GM21576 (cell line): ENCODE results near the gene TMEM54.

ENCODE experiments used
- ATAC-seq: cut with Tn5 transposase; IDR thresholded peaks from one replicate; pipeline ENCODE4 v1.9.1; 2021; ENCODE audit warnings: mild to moderate bottlenecking, moderate library complexity; ENCODE audit not compliant: unreplicated experiment

The TMEM54 gene

DNA sequence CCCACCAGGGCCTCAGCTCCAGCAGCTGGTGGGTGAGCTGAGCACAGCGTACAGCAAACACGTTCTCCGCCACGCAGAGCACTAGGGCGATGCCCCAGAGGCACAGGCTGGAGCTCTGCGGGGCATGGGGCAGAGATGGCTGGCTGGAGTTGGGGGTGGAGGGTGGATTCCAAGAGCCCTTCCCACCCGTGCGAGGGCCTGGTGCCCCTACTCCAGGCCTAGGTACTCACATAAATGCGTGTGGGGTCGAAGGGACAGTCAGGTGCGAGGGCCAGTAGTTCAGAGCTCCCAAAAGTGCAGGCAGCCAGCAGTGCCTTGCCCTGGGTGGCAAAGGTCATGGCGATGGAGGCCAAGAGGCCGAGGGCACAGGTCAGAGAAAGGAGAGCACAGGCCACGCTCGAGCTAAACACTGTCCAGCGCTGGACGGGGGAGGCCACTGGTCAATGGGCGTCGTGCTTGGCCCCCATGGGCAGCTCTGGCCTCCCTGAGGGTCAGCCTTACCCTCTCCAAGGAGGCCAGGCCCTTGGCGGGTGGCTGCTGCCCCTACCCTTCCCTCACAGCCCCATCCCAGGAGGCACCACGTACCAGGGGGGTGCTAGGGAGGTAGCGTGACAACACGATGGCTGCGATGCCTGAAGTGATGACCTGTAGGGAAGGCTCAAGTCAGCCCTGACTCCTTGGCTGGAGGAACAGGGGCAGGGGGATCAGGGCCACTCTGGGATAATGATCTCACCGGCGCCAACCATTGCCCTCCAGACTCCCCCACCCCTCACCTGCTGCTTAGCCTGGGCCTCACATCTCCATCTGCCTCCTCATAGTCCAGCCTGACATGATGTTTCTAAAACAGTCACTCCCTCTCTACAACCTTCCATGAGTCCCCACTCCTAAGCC, 5.6 kb downstream of the TMEM54 start:
- ATAC-seq, result no peak

DNA sequence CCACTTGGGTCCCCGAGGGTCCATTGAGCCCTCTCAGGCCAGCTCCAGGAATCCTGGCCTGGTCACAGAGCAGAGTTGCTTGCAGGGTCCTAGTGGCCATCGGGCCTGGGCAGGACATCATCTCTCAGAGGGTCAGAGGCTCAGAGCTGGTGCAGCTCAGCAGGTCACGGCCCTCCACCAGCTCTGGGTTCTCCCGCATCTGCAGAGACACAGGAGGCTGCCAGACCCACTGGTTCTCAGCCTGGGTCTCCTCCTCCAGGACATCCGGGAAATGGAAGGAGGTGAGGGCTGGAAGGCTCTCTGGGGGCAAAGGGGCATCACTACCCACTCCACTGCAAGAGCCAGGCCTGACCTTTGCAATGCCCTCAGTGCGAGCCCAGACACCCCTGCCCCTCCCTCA, 6.5 kb downstream of the TMEM54 start:
- ATAC-seq, result no peak

DNA sequence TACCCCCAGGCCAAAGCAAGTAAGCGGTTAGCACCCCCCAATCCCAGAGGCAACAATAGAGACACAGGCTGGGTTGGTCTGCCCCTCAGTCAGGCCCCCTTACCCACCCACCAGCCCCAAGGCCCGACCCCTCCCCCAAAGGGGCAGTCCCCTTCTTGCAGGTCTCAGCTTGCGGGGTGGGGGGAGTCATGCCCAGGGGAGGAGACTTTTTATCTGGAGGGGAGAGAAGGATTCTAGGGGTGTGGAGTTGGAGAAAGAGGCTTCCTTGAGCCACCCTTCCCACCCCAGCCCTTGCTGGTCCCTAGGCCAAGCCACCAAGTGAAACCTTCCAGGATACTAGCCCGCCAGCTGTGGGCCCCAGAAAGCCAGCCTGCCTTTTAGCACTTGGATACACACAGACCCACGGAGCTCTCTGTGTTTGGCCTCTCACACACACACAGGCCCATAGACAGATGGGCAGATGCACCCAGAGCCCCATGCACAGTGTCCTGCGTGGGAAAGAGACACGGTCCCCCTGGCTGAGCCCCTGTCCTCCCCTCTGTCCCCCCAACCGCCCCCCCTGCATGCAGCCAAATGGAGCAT, 7.1 kb downstream of the TMEM54 start:
- ATAC-seq, result no peak

DNA sequence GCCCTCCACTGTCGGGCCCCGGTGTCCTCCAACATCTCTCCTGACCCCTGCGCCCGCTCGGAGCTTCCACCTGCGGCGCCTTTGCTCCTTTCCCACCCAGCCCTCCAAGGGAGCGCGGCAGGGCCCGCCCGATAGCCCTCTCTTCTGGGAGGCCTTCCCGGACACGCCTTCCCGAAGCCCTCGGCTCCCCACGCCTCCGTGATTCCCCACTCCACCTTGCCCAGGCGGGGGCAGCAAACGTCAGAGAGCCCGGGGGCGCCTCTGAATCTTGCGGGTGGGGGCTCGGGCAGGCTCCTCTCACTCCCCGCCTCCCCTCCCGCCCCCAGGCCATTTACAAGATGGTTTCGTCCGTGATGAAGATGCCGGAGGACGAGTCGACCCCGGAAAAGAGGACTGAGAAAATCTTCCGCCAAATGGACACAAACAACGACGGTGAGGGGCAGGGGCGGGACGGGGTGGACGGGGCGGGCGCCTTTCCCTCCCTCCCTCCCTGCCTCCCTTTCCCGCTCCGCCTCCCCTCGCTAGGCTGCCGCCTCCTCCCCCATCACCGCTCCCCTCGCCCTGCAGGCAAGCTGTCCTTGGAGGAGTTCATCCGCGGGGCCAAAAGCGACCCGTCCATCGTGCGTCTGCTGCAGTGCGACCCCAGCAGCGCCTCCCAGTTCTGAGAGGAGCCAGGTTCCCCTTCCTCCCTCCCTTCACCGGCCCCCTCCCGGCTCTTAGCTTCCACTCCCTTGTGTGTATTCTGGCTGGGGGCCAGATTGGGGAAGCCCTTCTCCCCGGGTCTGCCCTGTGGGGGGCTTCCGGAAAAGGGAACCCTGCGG, 7.8 kb downstream of the TMEM54 start:
- ATAC-seq, result no peak

DNA sequence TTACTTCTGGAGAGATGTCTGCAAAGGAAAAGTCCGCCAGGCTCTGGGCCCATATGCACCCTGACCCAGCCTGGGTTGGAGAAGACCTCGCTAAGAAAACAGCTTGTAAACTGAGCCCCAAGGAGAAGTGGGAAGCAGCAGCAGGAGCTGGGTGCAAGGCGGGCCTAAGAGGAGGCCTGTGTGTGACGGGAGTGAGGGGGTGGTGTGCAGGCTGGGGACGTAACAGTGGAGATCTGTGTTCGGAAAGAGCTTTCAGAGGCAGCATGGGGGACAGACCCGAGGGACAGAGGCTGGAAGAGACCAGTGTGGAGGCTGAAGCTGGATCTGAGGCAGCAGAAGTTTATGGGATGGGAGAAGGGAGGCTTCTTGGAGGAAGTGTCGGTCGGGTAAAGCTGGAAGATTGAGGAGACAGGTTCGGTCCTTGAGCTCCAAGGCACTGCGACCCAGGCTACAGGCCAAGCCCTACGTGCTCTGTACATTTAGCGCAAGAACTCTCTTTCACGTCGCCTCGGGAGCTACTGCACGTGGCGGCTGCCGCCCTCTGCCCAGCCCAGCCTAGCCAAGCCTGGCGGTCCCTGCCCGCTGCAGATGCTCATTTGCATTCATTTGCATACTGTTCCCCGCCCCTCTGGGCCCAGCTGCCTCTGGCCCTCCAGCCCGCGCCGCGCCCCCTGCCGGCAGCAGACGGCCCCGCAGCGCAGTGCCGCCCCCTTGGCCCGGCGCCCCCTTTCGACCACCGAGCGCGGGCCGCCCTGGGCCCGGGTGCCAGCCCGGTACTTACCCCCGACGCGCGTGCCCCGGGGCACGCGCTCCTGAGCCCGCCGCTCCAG, 8.6 kb downstream of the TMEM54 start:
- no peak for ATAC-seq

DNA sequence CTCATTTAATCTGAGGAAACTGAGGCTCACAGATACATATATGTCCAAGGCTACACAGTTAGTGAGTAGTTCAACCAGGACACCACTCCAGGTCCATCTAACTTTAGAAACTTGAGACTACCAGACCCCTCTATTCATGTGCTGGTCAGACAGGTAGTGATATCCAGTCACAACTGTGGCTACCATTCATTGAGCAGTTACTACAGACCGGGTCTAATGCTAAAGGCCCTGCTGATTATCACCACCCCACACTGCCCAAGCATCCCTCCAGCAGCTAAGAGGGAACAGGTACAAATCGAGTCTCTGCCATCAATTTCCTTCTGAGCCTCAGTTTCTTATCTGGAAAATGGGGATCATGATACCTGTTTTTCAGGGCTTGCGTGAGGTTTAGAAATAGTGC, 9.6 kb downstream of the TMEM54 start:
- ATAC-seq, result no peak

DNA sequence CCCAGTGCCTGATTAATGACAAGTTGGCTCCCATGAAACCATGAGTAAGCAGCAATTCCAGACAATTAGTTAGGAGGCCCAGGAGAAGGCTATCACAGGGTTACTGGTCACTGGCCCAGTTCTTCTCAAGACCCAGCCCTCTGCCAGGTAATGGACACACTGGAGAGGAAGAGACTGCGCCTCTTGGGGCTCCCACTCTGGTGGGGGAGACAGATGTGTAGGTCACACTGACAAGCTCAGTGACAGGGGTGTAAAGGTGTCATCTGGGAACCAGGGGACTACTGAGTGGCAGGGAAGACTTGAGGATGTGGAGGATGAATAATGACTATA, 10.0 kb downstream of the TMEM54 start:
- no peak for ATAC-seq

DNA sequence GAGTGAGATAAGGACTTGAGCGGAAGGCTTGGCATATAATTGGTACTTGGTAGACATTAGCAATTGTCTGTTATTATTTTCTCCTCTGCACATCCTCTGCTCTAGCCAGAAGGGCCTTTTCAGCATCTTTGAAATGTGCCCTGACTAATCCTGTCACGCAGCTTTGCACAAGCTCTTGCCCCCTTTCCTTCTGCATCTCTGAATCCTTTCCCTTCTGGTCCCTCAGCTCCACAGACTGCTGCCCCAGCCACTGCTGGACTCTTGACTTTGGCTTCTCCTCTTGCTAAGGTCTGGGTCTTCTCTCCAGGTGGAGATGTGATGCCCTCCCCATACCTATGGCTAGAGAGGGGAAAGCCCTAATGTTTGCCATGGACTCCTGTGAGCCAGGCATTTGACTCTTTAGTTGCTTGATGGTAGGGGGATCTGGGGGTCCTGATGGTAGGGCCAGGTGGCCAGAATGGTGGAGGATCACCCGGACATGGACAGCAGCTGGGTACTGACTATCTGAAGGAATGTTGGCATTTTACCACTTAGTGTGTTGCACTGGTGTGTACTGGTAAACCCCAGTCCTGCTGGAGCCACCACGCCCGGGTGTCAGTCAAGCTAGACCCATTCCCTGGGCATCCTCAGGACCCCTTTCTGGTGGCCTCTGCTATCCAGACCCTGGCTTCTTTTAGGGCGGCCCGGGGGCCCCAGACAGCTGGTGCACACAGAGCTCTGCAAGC, 10.5 kb downstream of the TMEM54 start:
- no peak for ATAC-seq

DNA sequence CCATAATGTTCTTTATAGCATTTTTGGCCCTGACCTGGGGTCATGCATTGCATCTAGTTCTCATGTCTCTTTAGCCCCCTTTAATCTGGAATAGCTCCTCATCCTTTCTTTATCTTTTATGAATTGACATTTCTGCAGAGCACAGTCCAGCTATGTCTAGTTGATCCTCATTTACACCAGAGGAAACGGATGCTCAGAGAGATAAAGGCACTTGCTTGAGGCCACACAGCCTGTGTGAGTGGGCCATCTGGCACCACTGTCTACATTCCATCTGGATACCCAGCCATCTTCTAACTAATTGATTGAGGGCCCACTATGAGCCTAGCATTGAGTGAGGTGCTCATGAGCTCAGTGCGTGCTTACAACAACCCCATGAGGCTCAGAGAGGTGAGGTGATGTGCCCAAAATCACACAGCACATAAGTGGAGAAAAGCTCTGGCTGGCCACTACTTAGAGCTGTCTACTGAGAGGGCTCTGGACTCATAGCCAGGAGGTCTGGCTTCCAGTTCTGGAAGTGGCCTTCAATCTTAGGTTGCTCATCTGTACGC, 11.4 kb downstream of the TMEM54 start:
- no peak for ATAC-seq

DNA sequence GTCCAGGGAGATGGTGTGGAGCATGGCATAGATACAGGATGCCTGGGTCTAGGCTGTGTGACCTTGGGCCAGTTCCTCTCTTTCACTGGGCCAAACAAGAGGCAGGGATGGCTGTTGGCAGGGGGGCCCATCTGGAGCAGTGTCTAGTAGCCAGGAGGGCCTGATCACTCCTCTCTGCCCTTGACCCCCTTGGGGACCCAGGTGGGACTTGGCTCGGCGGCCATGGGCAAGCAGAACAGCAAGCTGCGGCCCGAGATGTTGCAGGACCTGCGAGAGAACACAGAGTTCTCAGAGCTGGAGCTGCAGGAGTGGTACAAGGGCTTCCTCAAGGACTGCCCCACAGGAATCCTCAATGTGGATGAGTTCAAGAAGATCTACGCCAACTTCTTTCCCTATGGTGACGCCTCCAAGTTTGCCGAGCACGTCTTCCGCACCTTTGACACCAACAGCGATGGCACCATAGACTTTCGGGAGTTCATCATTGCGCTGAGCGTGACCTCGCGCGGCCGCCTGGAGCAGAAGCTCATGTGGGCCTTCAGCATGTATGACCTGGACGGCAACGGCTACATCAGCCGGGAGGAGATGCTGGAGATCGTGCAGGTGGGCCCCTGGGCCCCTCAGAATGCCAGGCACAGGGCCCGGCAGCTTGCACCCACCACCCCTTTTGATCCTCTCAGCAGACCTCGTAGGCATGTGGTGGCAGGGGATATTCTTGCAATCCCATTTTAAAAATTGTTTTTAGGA, 12.3 kb downstream of the TMEM54 start:
- ATAC-seq, result no peak

DNA sequence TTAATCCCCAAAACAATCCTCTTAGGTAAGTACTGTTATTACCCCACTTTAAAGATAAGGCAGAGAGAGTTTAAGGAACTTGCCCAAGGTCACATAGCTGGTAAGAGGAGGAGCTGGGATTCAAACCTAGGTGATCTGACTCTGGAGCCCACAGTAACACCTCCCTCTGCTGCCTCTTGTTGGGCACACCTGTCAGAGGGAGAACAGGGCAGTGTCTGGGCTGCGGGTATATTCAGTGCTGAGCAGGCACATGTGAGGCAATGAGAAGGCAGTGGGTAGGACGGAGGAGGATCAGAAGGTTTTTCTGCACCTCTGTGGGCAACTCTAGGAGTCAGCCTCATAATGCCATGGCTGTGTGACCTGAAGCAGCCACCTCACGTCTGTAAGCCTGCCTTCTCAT, 13.1 kb downstream of the TMEM54 start:
- ATAC-seq, result no peak

DNA sequence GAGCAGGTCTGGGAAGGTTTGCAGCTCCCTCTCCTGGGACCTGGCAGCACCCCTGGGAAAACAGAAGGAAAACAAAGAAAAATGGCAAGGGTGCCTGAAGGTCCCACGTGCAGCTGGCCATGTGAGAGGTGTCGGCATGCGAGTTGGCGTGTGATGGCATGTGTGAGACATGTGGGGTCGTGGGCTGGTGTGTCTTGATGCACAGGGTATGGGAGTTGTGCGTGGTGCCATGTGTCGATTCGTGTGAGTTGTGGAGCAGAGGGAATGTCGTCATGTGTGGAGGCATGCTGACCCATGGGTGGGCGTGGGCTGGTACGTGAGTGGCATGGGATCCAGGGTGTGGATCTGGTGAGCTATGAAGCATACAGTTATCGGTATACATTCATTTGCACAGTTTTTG, 13.6 kb downstream of the TMEM54 start:
- ATAC-seq, result no peak

DNA sequence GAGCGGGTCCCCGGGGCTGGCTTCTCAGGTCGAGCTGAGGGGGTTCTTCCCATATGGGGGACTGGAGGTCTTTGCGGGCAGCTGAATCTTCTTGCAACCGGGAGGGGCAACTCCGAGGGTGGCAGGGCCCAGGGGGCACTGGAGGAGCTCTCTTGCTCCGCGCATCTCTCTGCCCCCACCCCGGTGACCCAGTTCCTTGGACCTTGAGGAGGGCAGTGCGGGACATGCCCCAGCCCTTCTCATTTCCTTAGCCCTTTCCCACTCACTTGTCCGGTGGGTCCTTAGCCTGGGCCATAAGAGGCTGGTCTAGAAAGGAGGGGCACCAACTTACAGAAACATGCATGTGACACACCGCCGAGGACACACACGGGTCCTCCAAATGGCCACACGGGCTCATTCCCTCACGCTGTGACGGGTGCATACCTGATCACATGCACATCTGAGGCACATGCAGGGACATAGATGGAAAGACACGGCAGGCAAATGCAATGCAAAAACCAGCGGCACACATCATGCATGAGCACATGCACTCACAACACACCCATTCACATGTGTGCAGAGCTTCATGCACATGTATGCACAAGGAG, 14.3 kb downstream of the TMEM54 start:
- no peak for ATAC-seq

DNA sequence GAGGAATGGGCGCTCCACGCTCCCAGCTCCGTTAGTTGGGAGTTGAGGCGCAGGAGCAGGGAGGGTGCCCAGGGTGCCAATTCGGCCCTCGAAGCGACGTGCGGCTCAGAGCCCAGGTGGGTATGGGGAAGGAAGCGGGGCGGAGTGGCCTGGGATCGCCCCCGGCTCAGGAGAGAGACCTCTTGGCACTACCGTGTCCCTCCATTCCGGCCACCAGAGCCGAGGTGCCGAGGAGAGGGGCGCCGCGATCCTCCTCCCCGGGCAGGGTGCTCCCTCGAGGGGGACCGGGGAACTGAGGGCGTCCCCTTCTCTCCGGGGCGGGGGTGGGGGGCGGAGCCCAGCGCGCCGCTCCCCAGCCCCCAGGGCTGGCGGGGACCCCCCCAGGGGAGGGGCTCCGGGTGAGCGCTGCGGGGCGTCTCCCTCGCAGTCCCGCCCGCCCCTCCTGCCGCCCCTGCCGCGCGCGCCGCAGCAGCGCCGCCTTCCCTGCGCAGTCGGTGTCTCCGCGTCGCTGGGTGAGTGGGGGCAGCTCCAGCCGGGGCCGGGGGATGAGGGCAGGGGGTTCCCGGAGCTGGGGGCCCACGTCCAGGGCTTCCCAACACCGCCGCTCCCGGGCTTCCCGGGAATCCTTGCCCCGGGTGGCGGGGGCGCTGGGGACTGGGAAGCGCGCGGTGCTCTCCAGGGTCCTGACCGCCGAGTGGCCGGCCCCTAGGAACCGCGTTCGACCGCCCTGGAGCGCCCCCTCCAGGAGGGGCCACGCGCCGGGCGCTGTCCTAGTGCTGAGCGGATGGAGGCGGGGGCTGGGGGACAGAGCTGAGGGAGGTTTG, 15.0 kb downstream of the TMEM54 start, which contains the start of gene HPCA:
HPCA (plus strand) TSS at position 488 of the 824 bp plus-strand sequence. CDS start 2,408 bp downstream, outside the sequence.
- no peak for ATAC-seq

DNA sequence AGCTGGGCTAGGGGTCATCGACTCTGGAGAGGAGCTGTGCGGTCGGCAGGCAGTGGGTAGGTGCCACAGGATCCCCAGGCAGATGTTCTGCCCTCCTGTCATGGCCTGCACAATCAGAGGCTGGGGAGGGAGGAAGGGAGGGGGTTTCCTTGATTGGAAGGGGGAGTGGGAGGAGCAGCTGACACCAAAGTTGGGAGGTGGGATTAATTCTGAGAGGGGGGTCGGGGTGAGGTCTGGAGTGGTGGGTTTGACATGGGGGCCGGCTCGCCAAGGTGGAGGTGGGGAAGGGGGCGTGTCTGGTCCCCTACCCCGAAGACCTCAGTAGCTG, 15.5 kb downstream of the TMEM54 start:
- ATAC-seq, result no peak

DNA sequence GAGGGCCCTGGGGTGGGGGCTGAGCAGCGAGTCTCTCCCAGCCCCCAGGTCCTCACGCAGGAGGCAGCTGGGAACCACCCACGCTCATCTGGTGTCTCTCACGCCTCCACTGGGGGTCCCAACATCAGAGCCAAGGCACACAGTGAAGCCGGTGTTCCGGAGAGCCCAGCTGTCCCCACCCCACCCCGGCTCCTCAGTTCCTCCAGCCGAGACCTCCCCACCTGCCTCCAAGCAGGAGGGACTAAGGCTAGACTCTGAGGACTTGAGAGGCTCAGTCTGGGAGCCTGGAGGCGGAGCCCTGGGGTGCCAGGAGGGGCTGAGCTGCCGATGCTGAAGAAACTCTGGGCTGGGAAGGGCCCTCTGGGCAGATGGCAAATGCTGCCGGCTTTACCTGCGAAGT, 16.5 kb downstream of the TMEM54 start:
- no peak for ATAC-seq

DNA sequence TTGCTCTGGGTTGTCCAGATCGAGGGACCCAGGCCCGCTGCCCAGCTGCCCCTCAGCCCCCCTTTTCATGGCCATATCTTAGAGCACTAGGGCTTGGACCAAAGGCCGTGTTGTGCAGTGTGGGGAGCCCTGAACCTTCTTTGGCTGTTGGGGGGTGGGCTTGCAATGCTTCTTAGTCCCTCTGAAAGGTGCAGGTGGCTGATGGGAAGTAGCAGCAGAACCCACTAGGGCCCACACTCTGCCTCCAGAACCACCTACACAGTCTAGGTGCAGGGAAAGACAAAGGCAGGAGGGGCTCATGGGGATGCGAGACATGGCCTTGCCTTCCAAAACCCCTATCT, 17.2 kb downstream of the TMEM54 start:
- no peak for ATAC-seq

DNA sequence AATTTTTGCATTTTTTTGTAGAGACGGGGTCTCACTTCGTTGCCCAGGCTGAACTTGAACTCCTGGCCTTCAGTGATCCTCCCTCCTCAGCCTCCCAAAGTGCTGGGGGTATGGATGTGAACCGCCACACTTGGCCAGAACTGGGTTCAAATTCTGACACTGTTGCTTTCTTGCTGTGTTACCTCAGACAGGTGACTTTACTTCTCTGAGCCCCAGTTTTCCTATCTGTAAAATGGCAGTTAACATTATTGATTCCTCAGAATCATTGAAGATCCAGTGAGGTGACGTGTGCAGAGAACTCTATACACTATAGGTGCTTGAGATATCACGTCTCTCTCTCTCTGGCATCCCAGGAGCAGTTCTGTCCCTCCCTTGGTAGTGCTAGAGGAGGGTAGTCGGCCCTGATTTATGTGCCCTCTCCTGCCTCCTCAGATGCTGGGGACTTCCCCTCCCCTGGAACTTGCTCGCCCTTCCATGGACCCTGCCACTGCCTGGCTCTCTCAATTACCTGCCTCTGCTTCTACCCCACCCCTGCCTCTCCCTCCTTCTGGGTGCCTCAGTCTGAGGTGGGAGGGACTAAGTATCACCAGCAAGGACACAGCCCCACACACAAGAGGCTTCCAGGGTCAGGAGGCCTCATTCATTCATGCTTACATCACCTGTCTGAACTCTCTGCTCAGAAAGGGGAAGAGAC, 17.7 kb downstream of the TMEM54 start:
- no peak for ATAC-seq
